Measurements from ENCODE around the gene TRPM5.

GRCh38 chr11:2434506-2435255, 9.6 kb downstream of the TRPM5 start:
- TF ChIP-seq JUN (IDR thresholded peaks at IDR 0.05; ENCODE audit: borderline replicate concordance, low read depth, low read length) (no peak), JUN (CRISPR knock-in tag; IDR thresholded peaks at IDR 0.05; ENCODE audit: borderline replicate concordance) (no peak), ZNF551 (CRISPR knock-in tag; IDR thresholded peaks at IDR 0.05) (no peak), MYBL2 (IDR thresholded peaks at IDR 0.05; ENCODE audit: low read depth) (no peak), MYBL2 (CRISPR knock-in tag; IDR thresholded peaks at IDR 0.05; ENCODE audit: borderline replicate concordance) (no peak)

All from K562 (cell line).